HG03159 (cell line): ENCODE results near the gene TBKBP1.
A peak's percentile ranks its signal among the peaks of the same experiment; 100 is the strongest.
"Not testable (repeated sequence)": the region's sequence is repeated elsewhere in the genome, so short reads cannot be mapped to it uniquely, and the experiment has no call there.

Experiments used
- ATAC-seq: cut with Tn5 transposase; IDR thresholded peaks from one replicate; pipeline ENCODE4 v1.9.1; 2021; ENCODE audit warnings: mild to moderate bottlenecking, moderate library complexity; ENCODE audit not compliant: unreplicated experiment

The TBKBP1 gene

DNA sequence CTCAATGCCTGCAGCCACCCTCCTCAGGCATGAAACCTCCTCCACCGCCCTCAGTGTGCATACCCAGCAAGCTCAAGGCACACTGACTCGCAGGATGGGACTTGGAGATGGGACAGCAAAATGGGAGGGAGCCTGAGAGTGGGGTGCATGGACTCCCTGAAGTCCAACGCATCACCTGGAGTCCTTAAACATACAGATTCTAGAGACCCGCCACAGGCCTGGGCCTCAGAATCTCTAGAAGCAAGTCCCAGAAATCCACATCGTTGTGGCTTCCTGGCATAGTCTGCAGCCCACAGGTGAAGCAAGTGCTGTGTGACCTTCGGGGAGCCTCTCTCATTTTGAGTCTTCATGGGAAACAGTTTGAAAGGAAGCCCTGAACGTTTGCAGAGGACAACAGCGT is 35.5 kb downstream of the TBKBP1 start:
- ATAC-seq: no peak

DNA sequence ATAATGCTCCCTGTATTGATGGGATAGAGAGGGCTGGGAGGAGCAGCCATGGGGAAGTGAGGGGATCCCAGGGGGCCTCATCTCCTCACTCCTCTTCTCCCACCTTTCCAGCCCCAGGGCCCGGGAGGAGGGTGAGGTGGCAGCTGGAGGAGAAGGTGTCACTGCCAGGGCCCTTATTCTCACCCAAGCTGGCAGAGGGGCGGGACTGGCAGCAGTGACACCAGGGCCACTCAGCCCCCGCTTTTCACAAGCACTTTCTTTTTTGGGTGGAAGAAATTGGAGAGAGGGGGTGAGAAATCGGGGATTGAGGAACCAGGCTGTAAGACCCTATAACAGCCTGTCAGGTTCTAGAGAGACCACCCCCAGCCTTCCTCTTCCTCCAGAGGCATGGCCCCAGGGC is 36.7 kb downstream of the TBKBP1 start:
- ATAC-seq: no peak

DNA sequence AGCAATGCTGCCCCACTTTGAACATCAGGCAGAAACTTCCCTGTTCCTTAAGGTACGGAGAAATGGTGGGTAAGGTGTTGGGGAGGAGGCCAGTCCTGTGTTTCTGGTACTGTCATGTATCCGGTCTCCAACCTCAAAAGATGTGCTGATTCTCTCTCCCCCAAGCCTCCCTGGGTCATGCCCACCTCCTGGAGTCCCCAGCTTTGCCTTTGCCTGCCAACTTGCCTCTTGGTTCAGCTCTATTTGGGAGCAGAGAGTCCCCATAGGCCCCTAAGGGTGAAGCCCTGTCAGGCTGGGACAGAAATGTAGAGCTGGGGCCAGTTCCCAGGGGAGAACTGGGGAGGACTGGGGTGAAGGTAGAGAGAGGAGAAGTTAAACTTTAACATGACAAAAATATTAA is 37.4 kb downstream of the TBKBP1 start:
- no peak for ATAC-seq

DNA sequence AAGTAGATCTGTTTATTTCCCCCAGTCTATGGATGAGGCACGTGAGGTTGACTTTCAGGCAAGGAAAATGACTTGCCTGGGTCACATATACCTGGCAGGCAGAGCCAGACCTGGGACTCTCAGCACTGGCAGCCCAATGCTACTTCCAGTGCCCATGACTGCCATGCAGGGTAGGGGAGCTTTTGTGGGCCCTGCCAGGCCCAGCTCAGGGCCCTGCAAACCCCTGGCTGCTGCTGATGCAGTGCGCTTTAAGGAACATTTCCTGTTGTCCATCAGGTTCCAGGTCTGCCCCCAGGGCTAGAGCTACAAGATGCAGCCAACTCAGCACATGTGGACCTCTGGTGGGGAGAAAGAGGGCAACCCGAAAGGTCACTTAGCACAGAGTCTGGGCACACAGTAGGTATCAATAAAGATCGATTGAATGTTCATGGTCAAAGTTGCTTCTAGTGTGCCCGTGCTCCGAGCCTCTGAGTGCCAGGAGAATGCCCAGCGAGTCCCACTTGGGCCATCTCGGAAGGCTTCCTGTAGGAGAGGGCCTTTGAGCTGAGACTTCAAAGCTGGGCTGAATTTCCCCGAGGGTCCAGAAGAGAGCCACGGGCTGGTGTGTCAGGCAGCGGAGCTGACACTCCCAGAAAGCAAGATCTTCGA is 38.6 kb downstream of the TBKBP1 start:
- no peak for ATAC-seq

DNA sequence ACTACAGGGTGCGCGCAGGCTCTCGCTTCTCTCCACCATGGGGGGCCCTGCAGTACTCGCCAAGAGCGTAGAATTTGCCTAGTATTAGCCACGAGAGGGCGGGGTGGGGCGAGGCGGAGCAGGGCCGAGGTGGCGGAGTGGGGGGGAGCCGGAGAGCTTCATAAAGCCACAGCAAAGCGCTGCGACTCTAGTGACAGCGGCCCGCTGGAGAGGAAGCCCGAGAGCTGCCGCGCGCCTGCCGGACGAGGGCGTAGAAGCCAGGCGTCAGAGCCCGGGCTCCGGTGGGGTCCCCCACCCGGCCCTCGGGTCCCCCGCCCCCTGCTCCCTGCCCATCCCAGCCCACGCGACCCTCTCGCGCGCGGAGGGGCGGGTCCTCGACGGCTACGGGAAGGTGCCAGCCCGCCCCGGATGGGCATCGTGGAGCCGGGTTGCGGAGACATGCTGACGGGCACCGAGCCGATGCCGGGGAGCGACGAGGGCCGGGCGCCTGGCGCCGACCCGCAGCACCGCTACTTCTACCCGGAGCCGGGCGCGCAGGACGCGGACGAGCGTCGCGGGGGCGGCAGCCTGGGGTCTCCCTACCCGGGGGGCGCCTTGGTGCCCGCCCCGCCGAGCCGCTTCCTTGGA is 39.2 kb downstream of the TBKBP1 start, which contains the start of gene TBX21:
Gene TBX21 (plus strand): TSS at position 190 of the 627 bp plus-strand sequence. CDS start 219 bp downstream, at position 409.
- peak; percentile 63 for ATAC-seq

DNA sequence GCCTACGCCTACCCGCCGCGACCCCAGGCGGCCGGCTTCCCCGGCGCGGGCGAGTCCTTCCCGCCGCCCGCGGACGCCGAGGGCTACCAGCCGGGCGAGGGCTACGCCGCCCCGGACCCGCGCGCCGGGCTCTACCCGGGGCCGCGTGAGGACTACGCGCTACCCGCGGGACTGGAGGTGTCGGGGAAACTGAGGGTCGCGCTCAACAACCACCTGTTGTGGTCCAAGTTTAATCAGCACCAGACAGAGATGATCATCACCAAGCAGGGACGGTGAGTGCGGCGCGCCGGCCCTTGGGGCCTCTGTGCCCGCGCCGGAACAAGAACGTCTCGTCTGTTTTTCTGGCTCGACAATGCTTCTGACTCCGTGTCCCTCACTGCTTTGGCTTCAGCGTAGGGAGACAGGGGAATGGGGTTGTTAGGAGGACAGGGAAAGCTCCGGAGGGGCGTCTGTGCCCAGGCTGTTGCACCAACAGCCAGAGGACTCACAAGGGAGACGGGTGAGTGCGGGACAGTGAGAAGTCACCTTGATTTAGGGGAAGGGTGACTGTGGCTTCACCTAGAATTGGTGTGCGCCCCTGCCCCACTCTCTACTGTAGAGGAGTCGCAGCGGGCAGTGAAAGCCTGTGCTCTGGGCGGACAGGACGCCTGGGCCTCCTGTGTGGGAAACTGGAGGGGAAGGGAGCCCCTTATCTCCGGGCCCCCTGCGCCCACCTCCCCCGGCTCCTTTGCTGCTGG is 39.9 kb downstream of the TBKBP1 start:
- peak; percentile 7 for ATAC-seq

DNA sequence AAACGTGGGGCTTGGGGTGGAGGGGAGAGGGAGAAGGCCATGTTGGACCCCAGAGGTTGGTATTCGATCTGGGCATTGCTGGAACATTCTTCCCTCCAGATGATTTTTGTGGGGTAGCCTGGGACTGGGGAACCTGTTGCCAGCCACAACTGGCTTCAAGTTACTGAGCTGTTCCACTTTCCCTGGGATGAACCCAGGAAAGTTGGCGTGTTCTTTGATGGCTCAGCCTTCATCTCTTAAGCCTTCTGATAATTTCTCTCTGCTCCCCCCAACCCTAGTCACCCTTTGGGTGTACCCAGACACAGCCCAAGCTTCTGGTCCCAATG is 41.1 kb downstream of the TBKBP1 start:
- no peak for ATAC-seq

DNA sequence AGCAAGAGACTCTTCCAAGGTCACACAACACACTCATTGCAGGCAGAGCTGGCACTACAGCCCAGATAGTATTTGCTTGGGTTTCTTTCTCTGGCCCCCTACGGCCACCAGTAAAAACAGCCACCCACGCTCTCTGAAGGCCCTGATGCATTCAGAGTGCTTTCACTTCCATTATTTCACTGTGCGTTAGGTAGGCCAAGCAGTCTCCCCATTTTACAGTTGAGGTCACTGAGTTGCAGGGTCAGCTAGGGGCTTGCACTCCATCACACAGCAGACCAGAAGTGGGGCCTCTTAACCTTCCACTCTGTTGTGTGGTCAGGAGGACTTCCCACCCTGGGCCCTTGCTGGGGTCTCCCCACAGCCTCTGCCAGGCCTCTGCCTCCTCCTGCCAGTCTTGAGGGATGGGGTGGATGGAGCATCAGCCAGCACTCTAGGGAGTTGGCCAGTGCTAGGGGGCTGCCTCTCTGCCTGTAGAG is 41.6 kb downstream of the TBKBP1 start:
- ATAC-seq: peak; percentile 54

DNA sequence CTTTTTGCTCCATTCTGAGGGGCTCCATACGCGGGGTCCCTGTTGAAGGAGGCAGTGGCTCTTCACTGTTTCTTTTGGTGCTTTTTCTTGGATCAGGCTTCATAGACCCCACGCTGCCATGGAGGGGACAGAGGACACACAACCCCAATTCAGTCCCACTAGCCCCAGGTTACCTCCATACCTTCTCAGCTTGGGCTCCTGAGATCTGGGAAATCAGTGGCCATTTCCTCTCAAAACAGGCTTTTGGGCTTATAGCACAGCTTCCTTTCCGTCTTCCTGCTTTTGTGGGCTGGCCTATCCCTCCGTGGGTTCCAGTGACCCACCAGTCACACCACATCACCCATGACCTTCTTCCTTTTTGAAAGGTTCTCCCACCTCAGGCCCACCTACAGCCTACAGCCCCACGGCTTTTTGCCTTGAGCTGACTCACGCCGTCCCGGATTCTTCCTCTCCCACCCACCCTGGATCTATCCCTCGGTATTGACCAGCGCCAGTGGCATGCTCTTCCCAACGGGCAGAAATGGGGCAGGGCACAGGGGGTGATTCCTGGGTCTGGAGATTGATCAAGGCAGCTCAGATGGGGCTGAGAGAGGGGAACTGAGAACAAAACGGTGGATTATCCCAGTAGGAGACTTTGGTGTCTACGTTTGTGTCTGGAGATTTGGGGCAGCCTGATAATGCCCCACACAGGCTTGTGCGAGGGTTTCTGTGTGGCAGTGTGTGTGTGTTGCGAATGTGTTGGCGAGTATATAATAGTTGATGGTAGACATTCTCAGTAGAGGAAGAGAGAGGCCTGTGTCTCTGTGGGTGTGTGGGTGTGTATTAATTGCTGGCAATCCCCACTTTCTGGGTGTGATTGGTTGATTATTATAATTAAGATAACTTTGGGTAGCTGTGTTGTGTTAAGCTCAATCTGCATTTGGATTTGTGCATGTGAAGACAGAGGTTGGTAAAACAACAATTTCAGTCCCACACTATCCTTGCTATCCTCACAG is 42.8 kb downstream of the TBKBP1 start:
- ATAC-seq: no peak

DNA sequence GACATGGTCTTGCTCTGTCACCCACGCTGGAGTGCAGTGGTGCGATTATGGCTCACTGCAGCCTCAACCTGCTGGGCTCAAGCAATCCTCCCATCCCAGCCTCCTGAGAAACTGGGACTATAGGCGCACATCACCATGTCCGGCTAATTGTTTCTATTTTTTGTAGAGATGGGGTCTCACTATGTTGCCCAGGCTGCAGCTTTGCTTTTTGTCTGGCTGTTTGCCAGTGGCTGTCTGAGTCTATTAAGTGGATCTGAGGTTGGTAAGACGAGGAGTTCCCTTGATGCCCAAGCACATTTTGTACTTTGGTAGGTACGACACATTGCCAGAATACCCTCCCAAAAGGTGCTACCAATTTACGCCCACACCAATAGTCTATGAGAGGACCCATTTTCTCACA is 44.2 kb downstream of the TBKBP1 start:
- no peak for ATAC-seq

DNA sequence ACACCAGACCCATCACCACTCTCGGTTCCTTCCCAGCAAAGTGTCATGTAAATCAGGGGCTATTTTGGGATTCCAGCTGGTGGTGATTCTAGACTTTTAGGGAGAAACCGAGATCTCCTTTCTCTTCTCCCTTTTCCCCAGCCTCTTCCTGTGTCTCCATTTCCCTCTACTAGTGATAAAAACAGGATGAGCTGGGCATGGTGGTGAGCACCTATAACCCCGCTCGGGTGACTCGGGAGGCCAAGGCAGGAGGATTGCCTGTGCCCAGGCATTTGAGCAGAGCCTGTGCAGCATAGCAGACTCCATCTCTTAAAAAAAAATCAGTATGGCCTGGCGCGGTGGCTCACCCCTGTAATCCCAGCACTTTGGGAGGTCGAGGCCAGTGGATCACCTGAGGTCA is 45.2 kb downstream of the TBKBP1 start:
- no peak for ATAC-seq

DNA sequence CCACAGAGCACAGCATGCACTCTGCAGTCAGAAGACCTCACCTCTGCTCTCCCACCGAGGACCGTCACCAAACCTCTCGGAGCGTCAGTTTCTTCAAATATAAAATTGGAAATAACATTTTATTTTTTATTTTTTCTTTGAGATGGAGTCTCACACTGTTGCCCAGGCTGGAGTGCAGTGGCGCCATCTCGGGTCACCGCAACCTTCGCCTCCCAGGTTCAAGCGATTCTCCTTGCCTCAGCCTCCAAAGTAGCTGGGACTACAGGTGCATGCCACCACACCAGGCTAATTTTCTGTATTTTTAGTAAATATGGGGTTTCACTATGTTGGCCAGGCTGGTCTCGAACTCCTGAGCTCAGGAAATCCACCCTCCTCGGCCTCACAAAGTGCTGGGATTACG is 46.0 kb downstream of the TBKBP1 start:
- ATAC-seq: not testable (repeated sequence)

DNA sequence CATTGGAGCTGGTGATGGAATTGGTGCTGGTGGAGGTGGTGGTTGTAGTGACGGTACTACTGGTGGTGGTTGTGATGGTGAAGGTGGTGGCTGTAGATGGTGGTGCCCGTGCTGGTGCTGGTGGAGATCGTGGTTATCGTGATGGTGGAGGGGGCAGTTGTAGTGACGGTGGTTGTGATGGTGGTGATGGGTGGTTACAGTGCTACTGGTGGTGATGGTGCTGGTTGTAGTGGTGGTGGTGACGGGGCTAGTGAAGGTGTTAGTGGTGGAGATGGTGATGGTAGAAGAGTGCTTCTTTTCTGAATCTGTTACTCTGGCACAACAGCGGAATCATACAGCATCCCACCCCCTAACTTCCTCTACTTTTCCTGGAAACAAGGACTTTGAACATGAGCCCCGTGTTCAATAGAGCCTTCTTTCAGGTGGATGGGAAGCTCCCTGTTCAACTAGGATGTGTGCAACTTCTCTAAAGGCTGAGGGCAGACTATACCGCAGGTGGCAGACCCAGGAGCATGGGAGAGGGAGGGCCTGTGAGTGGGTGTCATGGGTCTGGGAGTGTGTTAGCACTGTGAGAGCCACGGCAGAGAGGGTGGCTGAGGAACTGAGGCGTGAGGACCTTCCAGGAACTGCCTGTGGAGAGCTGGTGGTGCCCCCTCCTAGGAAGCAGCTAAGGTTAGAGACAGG is 47.3 kb downstream of the TBKBP1 start:
- ATAC-seq: no peak

DNA sequence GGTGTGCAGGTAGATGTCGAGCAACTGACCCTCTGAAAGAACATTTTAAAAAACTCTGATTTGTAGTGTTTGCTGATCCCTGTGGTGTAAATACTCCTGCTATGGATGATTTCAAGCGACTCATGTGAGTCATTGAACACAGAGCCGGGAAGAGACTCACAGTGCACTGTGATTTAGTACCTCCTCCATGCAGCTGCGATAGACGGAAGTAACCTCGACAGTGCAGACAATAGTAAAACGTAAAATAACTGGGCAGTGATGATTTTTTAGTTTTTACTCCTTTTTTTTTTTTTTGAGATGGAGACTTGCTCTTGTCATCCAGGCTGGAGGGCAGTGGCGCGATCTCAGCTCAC is 47.8 kb downstream of the TBKBP1 start:
- no peak for ATAC-seq

DNA sequence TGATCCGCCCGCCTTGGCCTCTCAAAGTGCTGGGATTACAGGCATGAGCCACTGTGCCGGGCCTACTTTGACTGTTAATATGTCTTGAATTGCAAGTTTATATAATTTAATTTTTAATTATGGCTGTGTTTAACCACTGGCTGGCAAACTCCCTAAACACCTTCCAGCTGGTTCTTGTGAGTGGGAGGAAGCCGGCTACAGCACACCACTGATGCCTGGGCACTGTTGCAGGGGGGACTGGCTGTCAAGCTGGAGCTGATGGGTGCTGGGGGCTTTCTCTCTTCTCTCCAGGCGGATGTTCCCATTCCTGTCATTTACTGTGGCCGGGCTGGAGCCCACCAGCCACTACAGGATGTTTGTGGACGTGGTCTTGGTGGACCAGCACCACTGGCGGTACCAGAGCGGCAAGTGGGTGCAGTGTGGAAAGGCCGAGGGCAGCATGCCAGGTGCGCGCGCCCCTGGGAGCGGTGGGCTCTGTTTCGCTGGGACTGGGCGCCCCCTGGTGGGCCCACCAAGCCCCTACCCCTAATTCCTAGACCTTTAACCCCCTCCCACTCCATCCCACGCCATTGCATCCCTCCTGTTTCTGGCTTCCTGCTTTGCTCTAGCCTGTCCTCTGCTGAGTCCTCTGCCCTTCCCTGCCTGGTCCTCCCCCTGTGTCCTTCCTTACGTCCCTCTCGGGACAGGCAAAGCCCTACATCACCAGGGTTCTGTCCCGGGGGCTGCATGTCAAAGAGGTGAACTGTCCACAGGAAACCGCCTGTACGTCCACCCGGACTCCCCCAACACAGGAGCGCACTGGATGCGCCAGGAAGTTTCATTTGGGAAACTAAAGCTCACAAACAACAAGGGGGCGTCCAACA is 48.6 kb downstream of the TBKBP1 start:
- no peak for ATAC-seq

DNA sequence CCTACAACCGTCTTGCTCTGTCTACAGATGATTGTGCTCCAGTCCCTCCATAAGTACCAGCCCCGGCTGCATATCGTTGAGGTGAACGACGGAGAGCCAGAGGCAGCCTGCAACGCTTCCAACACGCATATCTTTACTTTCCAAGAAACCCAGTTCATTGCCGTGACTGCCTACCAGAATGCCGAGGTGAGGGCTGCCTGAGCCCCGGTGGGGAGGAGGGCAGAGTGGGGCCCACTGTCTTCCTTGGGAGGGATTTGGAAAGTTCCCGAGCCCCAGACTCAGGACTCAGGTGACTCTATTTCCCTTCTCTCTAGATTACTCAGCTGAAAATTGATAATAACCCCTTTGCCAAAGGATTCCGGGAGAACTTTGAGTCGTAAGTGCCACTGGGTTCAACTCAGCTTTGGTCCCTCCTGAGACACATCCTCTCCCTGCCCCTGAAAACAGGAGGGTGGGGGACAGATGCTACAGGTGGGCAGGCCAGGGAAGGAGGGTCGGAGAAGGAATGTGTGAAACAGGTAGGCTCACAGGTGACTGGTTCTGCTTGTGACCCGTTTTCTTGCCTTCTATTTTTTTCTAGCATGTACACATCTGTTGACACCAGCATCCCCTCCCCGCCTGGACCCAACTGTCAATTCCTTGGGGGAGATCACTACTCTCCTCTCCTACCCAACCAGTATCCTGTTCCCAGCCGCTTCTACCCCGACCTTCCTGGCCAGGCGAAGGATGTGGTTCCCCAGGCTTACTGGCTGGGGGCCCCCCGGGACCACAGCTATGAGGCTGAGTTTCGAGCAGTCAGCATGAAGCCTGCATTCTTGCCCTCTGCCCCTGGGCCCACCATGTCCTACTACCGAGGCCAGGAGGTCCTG is 50.4 kb downstream of the TBKBP1 start:
- ATAC-seq: no peak

DNA sequence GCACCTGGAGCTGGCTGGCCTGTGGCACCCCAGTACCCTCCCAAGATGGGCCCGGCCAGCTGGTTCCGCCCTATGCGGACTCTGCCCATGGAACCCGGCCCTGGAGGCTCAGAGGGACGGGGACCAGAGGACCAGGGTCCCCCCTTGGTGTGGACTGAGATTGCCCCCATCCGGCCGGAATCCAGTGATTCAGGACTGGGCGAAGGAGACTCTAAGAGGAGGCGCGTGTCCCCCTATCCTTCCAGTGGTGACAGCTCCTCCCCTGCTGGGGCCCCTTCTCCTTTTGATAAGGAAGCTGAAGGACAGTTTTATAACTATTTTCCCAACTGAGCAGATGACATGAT is 51.0 kb downstream of the TBKBP1 start:
- ATAC-seq: no peak

DNA sequence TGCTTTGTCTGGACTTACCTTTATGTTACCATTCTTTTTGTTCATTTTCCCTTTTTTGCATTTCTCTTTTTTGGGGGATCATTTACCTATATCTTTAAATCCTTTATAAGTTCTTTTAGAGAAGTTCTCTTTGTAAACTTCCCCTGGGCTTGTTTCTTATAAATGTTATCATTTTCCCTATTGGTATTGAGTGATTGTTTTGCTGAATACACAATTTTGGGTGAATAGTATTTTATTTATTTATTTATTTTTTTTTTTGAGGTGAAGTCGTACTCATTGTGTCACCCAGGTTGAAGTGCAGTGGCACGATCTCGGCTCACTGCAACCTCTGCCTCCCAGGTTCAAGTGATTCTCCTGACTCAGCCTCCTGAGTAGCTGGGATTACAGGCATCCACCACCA is 57.5 kb downstream of the TBKBP1 start:
- no peak for ATAC-seq

DNA sequence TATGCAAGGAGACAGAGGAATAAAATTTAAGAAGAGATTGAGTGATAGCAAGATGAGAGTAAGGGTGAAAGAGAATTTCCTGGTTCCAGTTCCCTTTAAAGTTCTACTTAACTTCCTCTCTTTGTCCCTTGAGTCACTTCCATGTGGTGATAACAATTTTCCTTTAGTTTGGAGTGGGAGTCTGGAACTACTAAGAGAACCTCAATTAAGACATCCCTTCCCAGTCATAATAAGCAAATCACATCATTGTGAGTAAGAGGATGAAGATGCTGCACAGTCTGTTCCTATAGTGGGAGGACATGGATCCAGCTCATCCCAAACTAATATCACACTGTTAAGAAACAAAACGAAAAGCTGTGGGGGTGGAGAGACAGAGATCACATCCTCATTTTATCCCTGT is 63.4 kb downstream of the TBKBP1 start:
- ATAC-seq: no peak
